Vagina (tissue), 2 donors: Measurements from ENCODE around the gene SNED1. TPM values are rescaled to one million over a fixed set of nuclear protein-coding genes. Genes with fewer than 3 reads are reported as not detected.

Experiments used
- DNase-seq, 2 donors: peaks; one replicate each; pipeline ENCODE4 v3.0.0-alpha.2; 2017; ENCODE audit errors: extremely low spot score in 2 of 2
- H3K27ac ChIP-seq: fragments of 200-600 bp; sonication (generic); one replicate; pipeline ENCODE4 v1.5.1; 2019
- H3K27me3 ChIP-seq: fragments of 200-600 bp; sonication (generic); one replicate; pipeline ENCODE4 v1.5.1; 2019
- H3K36me3 ChIP-seq, 2 donors: fragments of 200-600 bp; sonication (generic); one replicate each; pipeline ENCODE4 v1.5.1; 2017 to 2019
- H3K4me1 ChIP-seq: fragments of 200-600 bp; sonication (generic); one replicate; pipeline ENCODE4 v1.5.1; 2019
- H3K4me3 ChIP-seq, 2 donors: fragments of 200-600 bp; sonication (generic); 1 replicate in 1 of 2; 2 replicates in 1 of 2; pipeline ENCODE4 v1.5.1; 2016 to 2019
- H3K9me3 ChIP-seq: fragments of 200-600 bp; sonication (generic); one replicate; pipeline ENCODE4 v1.5.1; 2019
- POLR2A ChIP-seq, 2 donors: fragments of 450-650 bp; IDR thresholded peaks; one replicate each; pipeline ENCODE4 v1.6.1; 2017; ENCODE audit warnings: antibody characterized with exemption in 2 of 2, mild to moderate bottlenecking in 2 of 2, moderate library complexity in 2 of 2
- POLR2AphosphoS5 ChIP-seq, 2 donors: sonication (generic); formaldehyde crosslinking; IDR thresholded peaks; one replicate each; pipeline ENCODE4 v1.9.0; 2017; ENCODE audit warnings: antibody characterized with exemption in 2 of 2, mild to moderate bottlenecking in 2 of 2, low read depth in 1 of 2; ENCODE audit not compliant: insufficient read depth in 1 of 2
- intact Hi-C: fragments of 100-400 bp; cut with DNase I; formaldehyde crosslinking; loops from one replicate; pipeline ENCODE4 v1.15.1; 2023
- total RNA-seq: library from RNA; depleted of rRNA; stranded (reverse); fragments of >200 nt; gene quantifications from one replicate; pipeline ENCODE4 v1.2.3, GENCODE V29; 2016
- TF ChIP-seq, protein P1 (sequence below), 3 experiments: fragments of 450-650 bp in 2 of 3; fragments of 200-600 bp in 1 of 3; sonication (generic) in 1 of 3; IDR thresholded peaks; one replicate each; pipeline ENCODE4 v1.5.1; 2017 to 2019; ENCODE audit warnings: antibody characterized with exemption in 3 of 3, mild to moderate bottlenecking in 2 of 3, moderate library complexity in 2 of 3

SNED1 gene
- total RNA-seq, 1 donor from 2014 or later, result 55.5 TPM

- H3K4me1 ChIP-seq, result peaks cover 18% of the 10 kb centered on the region
- no peak overlapping the region for H3K4me3 ChIP-seq
- peaks cover 0 to 16% of the 10 kb centered on the region in 2 donors for H3K36me3 ChIP-seq
- DNase-seq, result peak in 1 of 2 donors; percentile 70
- intact Hi-C loops, result no loop called here
- no peak for TF ChIP-seq POLR2AphosphoS5 (IDR thresholded peaks at IDR 0.05; ENCODE audit: insufficient read depth in 1 of 2, low read depth in 1 of 2)
- no peak for TF ChIP-seq POLR2A (IDR thresholded peaks at IDR 0.05)
- TF ChIP-seq, protein P1, sequence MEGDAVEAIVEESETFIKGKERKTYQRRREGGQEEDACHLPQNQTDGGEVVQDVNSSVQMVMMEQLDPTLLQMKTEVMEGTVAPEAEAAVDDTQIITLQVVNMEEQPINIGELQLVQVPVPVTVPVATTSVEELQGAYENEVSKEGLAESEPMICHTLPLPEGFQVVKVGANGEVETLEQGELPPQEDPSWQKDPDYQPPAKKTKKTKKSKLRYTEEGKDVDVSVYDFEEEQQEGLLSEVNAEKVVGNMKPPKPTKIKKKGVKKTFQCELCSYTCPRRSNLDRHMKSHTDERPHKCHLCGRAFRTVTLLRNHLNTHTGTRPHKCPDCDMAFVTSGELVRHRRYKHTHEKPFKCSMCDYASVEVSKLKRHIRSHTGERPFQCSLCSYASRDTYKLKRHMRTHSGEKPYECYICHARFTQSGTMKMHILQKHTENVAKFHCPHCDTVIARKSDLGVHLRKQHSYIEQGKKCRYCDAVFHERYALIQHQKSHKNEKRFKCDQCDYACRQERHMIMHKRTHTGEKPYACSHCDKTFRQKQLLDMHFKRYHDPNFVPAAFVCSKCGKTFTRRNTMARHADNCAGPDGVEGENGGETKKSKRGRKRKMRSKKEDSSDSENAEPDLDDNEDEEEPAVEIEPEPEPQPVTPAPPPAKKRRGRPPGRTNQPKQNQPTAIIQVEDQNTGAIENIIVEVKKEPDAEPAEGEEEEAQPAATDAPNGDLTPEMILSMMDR (IDR thresholded peaks at IDR 0.05), result no peak
- H3K27ac ChIP-seq, result no peak overlapping the region
- no peaks in the 10 kb centered on the region for H3K9me3 ChIP-seq
- H3K27me3 ChIP-seq, result no peaks in the 10 kb centered on the region
Observed at GRCh38 chr2:241038374-241039180, 40.2 kb downstream of the SNED1 start.

DNA sequence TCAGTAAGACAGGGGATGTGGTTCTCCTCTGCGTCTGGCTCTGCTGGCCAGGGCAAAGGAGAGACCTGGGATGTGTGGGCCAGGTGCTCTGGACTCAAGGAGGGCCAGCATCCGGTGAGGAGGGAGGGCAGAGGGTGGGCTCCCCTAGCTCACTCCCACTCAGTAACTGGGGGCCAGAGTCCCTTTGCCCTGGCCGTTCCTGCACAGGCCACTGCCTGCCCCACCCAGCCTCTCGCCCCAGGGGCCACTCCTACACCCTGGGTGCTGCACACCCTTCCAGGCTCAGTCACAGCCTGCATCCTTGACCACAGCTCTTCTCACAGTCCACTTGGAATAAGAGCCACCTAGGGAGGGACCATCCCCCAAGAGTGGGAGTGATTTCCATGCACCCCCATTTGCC, 41.0 kb downstream of the SNED1 start:
- intact Hi-C loops, result no loop called here

GRCh38 chr2:241040081-241040803, 41.8 kb downstream of the SNED1 start:
- H3K36me3 ChIP-seq, result peaks cover 0 to 16% of the 10 kb centered on the region in 2 donors
- peaks cover 7% of the 10 kb centered on the region for H3K9me3 ChIP-seq
- H3K4me3 ChIP-seq, result no peak overlapping the region
- DNase-seq, result peak in 1 of 2 donors; percentile 74
- TF ChIP-seq POLR2A (IDR thresholded peaks at IDR 0.05) (no peak), POLR2AphosphoS5 (IDR thresholded peaks at IDR 0.05; ENCODE audit: insufficient read depth in 1 of 2, low read depth in 1 of 2) (no peak)
- TF ChIP-seq, protein P1 (IDR thresholded peaks at IDR 0.05), result no peak
- H3K27ac ChIP-seq, result no peak overlapping the region
- peaks cover 17% of the 10 kb centered on the region for H3K4me1 ChIP-seq
- intact Hi-C loops, result no loop called here
- no peaks in the 10 kb centered on the region for H3K27me3 ChIP-seq

More for the DNA sequence above, 41.0 kb downstream of the SNED1 start:
- peaks cover 0 to 16% of the 10 kb centered on the region in 2 donors for H3K36me3 ChIP-seq
- no peak overlapping the region for H3K4me3 ChIP-seq
- TF ChIP-seq POLR2AphosphoS5 (IDR thresholded peaks at IDR 0.05; ENCODE audit: insufficient read depth in 1 of 2, low read depth in 1 of 2) (no peak), POLR2A (IDR thresholded peaks at IDR 0.05) (no peak)
- TF ChIP-seq, protein P1 (IDR thresholded peaks at IDR 0.05), result no peak
- H3K9me3 ChIP-seq, result peaks cover 2% of the 10 kb centered on the region
- H3K27me3 ChIP-seq, result no peaks in the 10 kb centered on the region
- H3K27ac ChIP-seq, result no peak overlapping the region
- peaks cover 18% of the 10 kb centered on the region for H3K4me1 ChIP-seq
- DNase-seq, result no peak

DNA sequence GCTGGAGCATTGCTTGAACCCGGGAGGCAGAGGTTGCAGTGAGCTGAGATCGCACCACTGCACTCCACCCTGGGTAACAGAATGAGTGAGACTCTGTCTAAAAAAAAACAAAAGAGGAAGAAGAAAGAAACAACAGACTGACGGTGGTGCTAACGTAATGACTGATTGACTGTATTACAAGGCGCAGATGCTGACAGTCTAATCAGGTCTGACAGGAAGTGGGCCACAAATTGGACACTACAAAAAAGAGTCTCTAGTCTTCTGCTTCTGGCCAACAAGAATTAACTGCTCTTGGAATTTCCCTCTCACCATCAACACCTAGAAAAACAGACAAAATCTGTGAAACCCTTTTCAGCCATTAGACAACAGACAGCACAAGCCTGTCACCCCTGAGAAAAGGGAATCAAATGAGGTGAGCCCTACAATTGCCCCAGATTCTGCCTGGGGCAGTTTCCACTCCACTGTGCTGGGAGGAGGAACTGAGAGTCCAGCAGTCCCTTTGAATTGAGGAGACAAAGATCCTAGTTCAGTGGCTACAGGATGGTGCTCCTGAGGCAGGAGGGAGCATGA, 43.3 kb downstream of the SNED1 start:
- TF ChIP-seq POLR2AphosphoS5 (IDR thresholded peaks at IDR 0.05; ENCODE audit: insufficient read depth in 1 of 2, low read depth in 1 of 2), result no peak
- TF ChIP-seq, protein P1 (IDR thresholded peaks at IDR 0.05), result no peak
- Histone ChIP-seq H3K27me3 (no peaks in the 10 kb centered on the region), H3K36me3 (peaks cover 0 to 16% of the 10 kb centered on the region in 2 donors), H3K27ac (no peak overlapping the region), H3K4me1 (peaks cover 6% of the 10 kb centered on the region), H3K4me3 (no peak overlapping the region), H3K9me3 (peaks cover 7% of the 10 kb centered on the region)
- DNase-seq, result no peak
- intact Hi-C loops, result no loop called here
